PC-9 (cell line): ENCODE data around the gene GLB1L2.

Experiments
- EZH2 ChIP-seq: fragments of 200-600 bp; sonication (generic); IDR thresholded peaks from 2 replicates; pipeline ENCODE4 v1.8.0; 2017; ENCODE audit warnings: antibody characterized with exemption, low read depth
- TF ChIP-seq, protein P1 (sequence below): fragments of 200-600 bp; sonication (generic); conservative IDR thresholded peaks from 2 replicates; pipeline ENCODE4 v1.6.1; 2017; ENCODE audit warnings: mixed run types, antibody characterized with exemption, mild to moderate bottlenecking, moderate library complexity

GRCh38 chr11:134357545-134357839 is 25.7 kb downstream of the GLB1L2 start:
- TF ChIP-seq, protein P1, sequence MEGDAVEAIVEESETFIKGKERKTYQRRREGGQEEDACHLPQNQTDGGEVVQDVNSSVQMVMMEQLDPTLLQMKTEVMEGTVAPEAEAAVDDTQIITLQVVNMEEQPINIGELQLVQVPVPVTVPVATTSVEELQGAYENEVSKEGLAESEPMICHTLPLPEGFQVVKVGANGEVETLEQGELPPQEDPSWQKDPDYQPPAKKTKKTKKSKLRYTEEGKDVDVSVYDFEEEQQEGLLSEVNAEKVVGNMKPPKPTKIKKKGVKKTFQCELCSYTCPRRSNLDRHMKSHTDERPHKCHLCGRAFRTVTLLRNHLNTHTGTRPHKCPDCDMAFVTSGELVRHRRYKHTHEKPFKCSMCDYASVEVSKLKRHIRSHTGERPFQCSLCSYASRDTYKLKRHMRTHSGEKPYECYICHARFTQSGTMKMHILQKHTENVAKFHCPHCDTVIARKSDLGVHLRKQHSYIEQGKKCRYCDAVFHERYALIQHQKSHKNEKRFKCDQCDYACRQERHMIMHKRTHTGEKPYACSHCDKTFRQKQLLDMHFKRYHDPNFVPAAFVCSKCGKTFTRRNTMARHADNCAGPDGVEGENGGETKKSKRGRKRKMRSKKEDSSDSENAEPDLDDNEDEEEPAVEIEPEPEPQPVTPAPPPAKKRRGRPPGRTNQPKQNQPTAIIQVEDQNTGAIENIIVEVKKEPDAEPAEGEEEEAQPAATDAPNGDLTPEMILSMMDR = no peak
- no peak for TF ChIP-seq EZH2
